Stimulated activated CD4-positive, alpha-beta T cell treated with anti-CD3 and anti-CD28 coated beads, Interleukin-1b, Interleukin-23, amount 100 ng/mL, for 24 hours (primary cell): ENCODE data around the gene COL27A1.

Experiments
- DNase-seq, 4 experiments: peaks; one replicate each; pipeline ENCODE4 v3.0.0-alpha.2; 2020; ENCODE audit warnings: low read depth in 4 of 4, low spot score in 1 of 4

The COL27A1 gene

DNA sequence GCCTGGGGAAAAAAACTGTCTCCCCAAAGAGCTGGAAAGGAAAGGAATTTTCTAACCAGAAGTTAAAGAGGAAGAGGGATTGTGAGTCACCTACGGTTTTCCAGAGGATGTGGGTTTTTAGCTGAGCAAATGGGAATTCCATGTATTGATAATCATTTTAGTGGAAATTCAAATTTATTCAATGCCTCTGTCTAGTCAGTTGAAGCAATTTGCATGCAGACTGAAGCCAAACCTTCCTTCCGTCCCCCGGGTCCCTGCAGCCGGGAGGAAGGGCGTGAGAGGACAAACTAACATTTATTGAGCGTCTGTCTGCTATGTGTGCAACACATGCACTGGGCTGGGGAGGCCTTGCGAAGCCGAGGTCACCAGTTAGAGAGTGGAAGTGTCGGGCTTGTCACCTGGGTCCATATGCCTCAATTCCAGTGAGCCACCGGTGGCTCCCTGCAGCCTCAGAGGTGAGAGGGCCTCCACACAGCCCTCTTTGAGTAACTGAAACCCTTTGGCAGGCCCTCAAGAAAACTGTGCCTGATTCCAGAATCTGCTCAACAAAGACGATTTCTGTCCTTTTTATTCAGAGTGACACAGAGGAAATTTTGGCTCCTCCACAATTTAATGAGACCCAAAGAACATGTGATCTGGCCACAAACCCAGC is 70.3 kb downstream of the COL27A1 start:
- DNase-seq = no peak

GRCh38 chr9:114226246-114227055 is 71.1 kb downstream of the COL27A1 start:
- no peak for DNase-seq

GRCh38 chr9:114227288-114228015 is 72.1 kb downstream of the COL27A1 start:
- no peak for DNase-seq

DNA sequence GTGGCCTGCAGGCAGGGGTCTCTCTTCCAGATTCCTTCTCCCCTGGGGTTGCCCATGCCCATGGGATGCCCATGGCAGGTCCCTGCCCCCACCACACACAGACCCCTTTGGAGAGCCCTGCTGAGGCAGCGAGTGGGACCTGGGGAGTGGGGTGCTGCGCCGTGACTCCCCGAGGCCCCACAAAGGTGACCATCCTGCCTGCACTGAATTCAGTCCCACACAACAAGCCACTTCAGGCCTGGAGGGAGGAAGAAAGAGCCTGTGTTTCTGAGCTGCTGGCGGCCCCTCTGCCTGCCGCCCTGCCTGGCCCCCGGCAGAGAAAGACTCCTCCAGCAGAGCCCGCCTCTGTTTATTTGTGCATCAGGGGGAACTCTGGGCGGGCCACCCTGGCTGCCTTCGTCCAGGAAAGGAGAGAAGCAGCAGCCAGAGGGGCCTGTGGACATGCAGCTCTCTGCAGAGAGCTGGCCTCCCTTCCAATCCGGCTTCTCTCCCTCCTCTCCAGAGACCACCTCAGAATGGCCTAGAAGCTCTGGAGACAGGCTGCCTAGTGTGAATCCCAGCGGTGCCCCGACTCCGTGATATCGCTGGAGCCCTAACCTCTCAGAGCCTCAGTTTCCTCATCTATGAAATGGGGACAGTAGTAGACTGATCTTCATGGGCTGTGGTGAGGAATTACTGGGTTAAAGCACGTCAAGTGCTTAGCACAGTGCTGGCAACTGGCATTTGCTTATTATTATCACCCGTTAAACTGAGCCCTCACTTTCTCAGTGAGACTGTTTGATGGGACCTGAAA is 72.9 kb downstream of the COL27A1 start:
- DNase-seq = no peak

DNA sequence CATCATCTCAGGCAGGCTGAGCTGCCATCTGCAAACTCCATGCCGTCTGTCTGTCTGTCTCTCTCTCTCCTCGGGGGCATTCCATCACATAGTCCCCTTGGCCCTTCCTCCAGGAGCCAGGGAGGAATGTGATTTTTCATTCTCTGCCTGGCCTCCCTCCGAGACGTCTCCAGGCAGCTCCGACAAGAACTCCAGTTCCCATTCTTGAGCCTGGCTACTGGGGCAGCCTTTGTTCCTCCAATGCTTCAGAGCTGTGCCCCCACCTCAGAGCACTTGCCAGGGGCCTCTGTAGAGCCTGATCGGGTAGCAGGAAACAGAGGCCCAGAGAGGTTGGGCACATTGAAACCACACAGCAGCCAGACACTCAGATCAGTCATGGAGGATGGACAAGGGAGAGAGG is 74.0 kb downstream of the COL27A1 start:
- DNase-seq = no peak

DNA sequence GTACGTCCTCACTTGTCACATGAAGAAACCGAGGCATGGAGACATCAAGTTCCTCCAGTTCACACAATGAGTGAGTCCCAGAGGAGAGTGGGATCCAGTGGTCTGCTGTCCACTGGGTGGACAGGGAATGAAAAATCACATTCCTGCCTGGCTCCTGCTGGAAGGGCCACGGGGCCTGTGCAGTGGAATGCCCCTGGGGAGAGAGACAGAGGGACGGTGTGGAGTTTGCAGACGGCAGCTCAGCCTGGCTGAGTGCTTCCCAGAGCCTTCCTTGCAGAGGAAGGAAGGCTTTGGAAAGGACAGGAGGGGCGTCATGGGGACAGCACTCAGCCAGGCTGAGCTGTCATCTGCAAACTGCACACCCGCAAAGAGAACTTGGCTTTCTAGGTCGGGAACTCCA is 74.7 kb downstream of the COL27A1 start:
- DNase-seq = no peak

DNA sequence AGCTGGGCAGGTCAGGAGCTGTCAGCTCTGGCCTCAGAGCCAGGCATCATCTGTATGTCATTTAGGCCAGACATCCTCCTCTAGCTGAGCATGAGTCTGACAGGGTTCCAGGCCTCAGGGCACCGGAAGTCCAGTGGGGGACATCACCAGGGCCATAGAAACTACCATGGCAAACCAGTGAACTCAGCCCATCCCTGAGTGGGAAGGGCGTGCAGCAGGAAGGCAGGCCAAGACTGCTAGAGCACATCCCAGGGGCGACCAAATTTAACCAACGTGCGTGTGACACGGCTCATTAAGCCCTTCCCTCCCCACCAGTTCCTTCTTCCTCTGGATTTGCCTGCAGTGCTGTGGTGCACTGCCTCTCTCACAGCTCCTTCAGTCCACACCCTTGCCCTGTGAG is 75.9 kb downstream of the COL27A1 start:
- DNase-seq = no peak

DNA sequence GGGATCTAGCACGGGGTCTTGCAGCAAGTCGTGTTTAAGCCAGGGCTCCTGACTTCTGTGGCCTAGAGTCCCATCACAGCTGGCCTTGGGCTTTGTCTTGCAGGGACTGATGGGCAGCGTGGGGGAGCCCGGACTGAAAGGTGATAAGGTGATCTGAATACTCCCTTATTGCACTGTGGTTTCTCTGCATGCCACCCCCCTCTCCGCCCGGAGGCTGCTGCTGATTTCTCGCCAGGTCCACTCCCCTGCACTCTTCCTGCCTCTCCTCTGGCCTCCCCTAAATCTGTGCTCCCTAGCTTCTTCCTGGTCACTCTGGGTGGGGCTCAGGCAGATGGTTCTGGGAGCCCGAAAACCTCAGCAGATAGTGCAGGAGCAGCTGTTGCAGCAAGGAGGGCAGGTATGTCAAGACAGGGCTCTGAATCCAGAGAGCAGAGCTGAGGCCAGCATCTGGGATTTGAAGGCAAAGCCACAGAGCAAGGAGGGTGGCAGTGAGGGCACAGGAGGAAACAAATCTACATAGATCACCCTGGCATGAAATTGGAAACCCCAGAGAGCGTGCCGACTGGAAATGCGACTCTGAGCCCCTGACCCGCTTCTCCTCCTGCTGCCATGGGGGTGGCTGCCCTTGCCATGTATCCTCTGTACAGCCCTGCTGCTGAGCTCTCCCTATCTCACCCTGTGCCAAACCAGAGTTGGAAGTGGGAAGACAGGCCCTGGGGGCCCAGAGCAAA is 76.5 kb downstream of the COL27A1 start:
- no peak for DNase-seq

- DNase-seq = no peak
Measured at GRCh38 chr9:114233491-114234185, 78.3 kb downstream of the COL27A1 start.

DNA sequence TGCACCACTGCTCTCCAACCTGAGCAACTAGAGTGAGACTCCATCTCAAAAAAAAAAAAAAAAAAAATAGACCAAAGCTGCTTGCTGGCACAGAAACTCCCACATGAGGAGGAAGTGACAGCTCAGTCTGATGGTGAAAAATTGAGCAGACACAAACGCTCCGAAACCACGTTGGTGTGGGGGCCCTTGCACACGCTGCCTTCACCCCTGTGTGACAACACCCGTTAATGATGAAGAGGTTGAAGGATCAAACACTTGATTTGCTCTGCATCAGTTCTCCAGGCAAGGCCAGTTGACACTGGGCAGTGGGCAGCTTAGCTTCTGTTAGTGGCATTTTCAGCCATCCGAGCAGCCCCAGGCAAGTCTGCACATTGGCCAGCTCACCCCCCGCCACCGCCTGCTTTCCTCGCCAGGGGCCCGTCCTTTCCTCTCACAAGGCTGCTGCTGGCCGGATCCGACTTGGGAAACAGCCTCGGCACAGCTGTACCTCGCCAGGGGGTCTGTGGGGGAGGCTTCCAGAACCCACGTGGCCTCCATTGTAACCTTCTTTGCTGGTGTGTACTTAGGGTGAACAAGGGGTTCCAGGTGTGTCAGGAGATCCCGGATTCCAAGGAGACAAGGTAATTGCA is 79.8 kb downstream of the COL27A1 start:
- no peak for DNase-seq

DNA sequence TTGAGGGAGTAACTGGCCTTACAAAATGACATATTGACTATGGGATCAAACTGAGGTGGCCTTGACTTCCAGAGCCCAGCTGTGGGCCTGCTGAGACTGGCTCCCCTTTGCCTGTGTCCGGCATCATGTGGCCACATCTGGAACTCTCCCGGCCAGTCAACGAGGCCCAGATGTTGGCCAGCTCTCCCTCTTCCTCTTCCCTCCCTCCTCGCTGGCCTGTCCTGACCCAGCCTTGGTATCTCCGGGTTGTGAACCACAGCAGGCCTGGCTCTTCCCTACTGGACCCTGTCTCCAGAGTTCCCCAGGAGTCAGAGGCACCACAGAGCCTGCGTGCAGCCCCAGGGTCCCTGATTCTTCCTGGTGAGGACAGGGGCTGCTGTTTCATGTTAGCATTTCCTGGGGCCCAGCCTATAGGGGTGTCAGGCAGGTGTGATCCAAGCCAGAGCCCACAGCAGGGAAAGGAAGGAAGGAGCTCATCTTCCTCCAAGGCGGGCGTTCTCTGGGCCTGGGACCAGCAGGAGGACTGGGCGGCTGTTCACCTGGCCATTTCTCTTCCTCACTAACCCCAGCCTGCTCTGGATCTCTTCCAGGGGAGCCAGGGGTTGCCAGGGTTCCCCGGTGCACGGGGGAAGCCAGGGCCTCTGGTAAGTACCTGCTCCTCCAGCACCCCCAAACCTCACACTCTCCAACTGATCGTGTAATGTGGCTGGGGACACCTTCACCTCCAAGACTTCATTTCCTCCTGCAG is 81.2 kb downstream of the COL27A1 start:
- DNase-seq = no peak

DNA sequence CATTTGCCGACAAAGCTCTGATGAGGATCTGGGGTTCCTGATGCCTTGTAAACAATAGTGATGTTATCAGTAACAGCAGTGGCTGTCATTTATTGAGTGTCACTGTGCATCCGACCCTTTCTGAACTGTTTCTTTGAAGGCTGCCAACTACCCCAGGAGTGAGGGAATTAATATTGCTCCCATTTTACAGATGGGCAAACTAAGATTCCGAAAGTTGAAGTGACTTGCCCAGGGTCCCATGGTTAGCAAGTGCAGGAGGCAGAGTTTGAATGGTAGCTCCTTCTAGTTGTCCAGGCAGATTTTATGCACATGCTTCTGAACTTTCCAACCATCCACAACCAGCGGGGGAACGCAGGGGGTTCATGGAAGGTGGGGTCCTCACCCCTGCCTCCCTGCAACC is 81.9 kb downstream of the COL27A1 start:
- no peak for DNase-seq

DNA sequence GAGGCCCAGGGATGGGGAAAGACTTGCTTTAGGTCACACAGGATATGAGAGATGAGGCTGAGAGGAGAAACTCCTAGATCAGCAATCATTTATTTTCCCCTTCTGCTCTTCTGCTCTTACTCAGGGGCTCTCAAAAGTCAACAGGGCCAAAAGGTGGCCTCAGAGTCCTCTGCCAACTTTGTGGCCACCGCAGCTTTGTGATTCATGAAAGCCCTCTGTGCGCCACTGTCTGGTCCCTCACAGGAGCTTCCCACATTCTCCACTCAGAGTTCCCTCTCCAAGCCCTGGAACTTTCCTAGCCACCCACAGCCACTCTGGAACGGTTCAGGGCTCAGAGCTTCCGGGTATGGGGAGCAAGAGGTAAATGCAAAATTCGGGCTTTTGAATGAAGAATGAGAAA is 82.4 kb downstream of the COL27A1 start:
- DNase-seq = no peak

GRCh38 chr9:114238472-114238871 is 83.1 kb downstream of the COL27A1 start:
- DNase-seq = no peak

GRCh38 chr9:114238891-114239875 is 83.8 kb downstream of the COL27A1 start:
- no peak for DNase-seq

GRCh38 chr9:114240216-114240615 is 84.9 kb downstream of the COL27A1 start:
- no peak for DNase-seq

- no peak for DNase-seq
Measured at GRCh38 chr9:114240647-114241558, 85.6 kb downstream of the COL27A1 start.
